ENCODE measurements around the gene EXOC1. TPM values are rescaled to one million over a fixed set of nuclear protein-coding genes. Genes with fewer than 3 reads are reported as not detected.
"Not testable (repeated sequence)": the region's sequence is repeated elsewhere in the genome, so short reads cannot be mapped to it uniquely, and the experiment has no call there.

Gene EXOC1
- polyA plus RNA-seq, 12 donors, result 20.2 to 36.8 (median 28.8) TPM; not detected in 1

DNA sequence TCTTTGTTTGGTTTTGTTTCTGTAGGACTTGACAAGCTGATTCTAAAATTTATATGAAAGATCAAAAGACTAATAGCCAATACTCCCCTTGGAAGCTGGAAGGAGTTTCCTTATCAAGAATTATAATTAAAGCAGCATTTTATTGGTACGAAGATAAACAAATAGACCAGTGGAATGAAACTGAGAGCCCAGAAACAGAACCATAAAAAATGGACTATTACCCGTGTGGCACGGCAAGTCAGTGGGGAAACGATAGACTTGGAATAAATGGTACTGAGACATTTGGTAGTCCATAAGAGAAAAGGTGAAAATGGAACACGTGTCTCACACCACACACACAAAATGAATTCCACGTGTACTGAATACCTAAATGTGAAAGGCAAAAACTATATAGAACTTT is 52.9 kb downstream of the EXOC1 start:
- DNase-seq, result no peak

DNA sequence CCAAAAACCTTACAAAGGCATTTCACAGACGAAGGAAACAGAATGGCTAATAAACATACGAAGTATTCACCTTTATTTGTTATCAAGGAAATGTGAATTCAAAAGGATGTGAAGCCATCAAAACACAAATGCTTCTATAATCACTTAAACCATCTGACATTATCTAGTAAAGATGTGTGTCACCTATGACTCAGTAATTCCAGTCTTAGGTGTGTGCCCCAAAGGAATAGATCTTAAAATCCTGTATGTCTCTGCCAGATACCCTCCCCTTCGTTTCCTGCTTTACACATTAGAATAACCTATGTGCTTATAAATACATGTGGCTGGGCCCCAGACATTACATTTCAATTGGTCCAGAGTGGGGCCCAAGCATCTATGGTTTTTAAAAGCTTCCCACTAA is 53.5 kb downstream of the EXOC1 start:
- DNase-seq, result no peak

DNA sequence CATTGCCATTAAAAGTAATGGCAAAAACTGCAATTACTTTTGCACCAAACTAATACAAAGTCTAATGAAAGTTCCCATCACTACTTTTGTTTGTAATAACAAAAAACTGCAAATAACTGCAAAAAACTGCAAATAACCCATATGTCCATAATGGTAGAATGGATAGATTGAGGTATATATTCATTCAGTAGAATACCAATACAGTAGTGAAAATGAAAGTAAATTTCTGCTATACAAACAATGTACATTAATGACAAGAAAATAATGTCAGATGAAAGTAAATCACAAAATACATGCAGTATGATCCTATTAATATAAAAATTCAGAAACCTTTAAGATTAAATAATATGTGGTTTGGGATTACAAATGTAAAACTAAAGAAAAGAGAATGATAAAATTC is 54.0 kb downstream of the EXOC1 start:
- no peak for DNase-seq

DNA sequence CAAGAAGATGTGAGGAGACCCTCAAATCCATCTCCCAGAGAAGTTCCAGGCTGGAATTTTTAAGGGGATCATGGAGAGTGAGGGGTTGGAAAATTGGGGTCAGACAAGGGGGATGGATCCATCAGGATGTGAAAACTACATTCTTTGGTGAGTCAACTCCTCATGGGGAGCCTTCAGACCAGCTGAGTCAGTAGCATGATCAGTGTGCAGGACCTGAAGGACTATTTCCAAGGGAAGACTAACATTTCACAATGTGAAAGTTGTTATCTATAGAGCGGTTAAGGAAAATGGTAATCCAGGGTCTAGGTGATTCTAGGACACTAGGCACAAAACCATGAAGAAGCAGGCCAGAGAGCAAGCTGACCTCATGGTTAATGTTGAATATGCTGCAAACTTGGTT is 56.7 kb downstream of the EXOC1 start:
- DNase-seq, result no peak

DNA sequence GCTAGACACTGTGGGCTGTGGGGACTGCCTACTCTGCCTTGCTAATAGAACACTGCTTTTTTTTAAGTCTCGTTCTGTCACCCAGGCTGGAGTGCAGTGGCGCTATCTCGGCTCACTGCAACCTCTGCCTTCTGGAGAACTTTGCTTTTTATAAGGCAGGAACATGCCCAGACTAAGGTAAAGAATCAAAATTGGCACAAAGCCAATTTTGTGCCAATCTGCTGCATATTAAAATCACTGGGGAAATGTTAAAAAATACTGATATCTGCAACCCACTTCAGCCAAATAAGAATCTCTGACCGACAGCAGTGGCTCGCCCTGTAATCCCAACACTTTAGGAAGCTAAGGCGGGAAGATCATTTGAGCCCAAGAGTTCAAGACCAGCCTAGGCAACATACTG is 58.8 kb downstream of the EXOC1 start:
- DNase-seq, result no peak

DNA sequence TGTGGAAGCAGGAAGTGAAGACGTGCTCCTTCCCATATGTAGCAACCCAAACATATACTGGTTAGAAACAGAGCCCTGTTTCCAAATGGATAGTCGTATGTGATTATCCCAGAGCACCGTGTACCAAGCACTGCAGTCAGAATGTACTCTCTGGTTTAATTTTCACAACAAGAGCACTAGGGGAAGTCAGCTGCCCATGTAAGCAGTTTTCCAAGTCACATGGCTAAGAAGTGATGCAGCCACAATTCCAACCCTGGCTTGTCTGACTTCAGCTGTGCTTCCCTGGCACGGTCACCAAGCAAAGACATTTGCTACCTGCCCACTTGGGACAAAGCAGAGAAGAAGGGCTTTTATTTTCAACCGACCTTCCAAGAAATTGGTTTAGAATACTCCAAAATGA is 67.1 kb downstream of the EXOC1 start:
- DNase-seq, result no peak

DNA sequence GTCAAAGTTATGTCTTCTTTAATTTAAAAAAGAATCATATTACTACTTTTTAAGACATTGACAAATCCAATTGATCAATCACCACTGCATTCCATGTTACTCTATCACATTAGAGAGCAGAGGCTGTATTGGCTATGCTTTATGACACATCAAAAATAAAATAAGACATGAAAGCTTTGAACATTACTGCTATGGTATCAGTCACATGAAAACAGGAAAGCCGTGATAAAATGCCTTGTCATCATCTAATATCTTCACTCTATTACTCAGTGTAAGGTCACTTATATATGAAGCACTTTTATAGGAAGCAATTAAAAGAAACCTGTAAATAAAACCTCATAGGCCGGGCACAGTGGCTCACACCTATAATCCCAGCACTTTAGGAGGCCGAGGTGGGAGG is 67.6 kb downstream of the EXOC1 start:
- DNase-seq, result no peak

DNA sequence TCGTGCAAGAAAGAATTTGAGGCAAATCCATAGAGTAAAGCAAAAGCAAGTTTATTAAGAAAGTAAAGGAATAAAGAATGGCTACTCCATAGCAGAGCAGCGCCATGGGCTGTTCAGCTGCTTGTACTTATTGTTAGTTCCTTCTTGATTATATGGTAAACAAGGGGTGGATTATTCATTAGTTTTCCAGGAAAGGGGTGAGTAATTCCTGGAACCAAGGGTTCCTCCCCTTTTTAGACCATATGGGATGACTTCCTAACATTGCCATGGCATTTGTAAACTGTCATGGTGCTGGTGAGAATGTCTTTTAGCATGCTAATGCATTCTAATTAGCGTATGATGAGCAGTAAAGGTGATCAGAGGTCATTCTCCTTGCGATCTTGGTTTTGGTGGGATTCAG is 71.8 kb downstream of the EXOC1 start:
- DNase-seq, result no peak

- no peak for DNase-seq
Measured at GRCh38 chr4:55926610-55927009, 73.2 kb downstream of the EXOC1 start.

- DNase-seq, result no peak
Measured at GRCh38 chr4:55927803-55928437, 74.5 kb downstream of the EXOC1 start.

DNA sequence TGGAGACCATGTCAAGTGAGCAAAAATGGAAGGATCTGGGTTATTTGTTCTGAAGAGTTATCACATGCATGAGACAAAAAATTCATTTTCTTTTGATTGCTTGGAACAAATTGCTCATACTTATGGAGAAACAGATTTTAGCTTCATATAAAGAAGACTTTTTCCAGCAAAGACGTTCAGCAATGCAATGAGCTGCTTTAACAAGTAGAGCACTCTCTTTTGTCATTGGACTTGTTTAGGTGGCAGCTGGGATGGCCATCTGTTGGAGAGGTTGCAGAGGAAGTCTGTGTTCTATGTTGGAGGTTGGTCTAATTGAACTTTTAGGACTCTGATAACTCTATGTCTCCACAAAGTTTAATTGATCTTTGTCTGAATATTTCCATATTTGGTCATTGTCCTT is 75.4 kb downstream of the EXOC1 start:
- DNase-seq, result no peak

GRCh38 chr4:55931043-55931442 is 77.6 kb downstream of the EXOC1 start:
- no peak for DNase-seq

- no peak for DNase-seq
Measured at GRCh38 chr4:55931833-55932232, 78.4 kb downstream of the EXOC1 start.

DNA sequence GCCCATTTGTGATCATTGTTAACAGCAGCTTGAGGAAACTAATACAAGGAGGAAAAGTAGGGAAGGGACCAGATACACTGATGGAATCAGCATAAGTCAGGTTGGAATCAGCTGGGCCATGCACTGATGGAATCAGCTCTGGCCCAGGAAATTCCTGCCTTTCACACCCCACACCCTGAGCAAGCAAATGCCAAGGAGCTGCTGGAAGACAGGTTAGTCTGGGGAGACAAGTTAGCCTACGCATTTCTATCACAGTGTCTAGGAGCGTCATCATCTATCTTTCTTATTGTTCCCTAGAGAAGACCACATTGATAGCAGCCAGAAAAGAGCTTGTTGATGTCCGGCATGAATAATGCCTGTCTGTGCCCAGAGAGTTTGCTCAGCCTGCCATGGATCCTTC is 79.1 kb downstream of the EXOC1 start:
- DNase-seq, result no peak

DNA sequence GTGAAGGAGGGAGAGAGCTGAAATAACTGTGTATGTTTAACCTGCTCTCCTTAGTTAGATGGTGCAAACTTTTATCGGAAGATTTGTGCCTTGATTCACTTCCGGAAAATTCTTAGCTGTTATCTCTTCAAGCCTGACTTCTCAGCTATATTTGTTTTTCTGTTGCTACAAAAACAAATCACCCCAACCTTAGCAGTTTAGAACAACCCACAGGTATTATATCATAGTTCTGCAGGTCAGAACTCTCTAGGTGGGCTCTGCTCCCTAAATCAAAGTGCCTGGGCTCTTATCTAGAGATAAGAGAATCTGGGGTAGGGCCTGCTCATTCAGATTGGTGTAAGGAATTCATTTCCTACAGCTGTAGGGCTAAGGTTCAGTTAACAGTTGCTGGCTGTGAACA is 80.2 kb downstream of the EXOC1 start:
- no peak for DNase-seq

DNA sequence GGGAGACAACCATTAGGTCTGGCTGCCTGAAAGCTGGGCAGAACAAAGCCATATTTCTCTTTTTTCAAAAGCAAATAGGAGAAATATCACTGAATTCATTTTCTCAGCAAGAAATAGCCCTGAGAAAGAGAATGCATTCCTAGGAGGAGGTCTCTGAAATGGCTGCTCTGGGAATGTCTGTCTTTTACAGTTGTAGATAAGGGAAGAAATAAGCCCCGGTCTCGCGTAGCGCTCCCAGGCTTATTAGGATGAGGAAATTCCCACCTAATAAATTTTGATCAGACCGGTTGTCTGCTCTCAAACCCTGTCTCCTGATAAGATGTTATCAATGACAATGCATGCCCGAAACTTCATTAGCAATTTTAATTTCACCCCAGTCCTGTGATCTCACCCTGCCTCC is 82.5 kb downstream of the EXOC1 start:
- not testable (repeated sequence) for DNase-seq

- DNase-seq, result no peak
Measured at GRCh38 chr4:55938481-55938880, 85.0 kb downstream of the EXOC1 start.

GRCh38 chr4:55939421-55939820 is 86.0 kb downstream of the EXOC1 start:
- no peak for DNase-seq

GRCh38 chr4:55941881-55942396 is 88.5 kb downstream of the EXOC1 start:
- DNase-seq, result no peak

DNA sequence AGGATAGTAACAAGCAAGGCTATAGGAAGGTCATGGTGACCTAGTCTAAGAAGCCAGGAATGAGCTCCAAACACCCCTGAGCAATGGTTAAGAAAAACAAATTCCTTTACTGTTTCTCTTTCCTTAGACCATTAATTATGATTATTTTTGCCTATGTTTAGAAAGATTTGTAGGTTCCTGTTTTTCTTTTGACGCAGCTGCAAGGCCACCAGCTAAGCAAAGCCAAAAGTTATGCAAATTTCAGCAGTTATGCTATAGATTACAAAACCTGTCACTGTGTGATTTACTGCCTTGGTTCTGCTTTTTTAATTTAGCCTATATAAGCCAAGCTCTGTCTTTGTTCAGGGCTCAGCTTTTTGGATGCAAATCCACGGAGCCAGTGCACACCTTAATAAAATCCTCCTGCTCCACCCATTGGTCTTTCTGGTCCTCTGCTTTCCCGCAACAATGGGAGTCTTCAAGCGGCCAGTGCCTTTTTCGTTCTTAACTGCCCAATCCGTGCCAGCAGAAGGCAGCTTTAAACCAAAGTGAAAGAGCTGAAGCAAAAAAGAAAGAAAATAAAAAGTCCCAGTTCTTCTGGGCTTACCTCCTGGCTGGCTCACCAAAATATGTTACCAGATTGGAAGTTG is 93.9 kb downstream of the EXOC1 start:
- peak; percentile 22 for DNase-seq

DNA sequence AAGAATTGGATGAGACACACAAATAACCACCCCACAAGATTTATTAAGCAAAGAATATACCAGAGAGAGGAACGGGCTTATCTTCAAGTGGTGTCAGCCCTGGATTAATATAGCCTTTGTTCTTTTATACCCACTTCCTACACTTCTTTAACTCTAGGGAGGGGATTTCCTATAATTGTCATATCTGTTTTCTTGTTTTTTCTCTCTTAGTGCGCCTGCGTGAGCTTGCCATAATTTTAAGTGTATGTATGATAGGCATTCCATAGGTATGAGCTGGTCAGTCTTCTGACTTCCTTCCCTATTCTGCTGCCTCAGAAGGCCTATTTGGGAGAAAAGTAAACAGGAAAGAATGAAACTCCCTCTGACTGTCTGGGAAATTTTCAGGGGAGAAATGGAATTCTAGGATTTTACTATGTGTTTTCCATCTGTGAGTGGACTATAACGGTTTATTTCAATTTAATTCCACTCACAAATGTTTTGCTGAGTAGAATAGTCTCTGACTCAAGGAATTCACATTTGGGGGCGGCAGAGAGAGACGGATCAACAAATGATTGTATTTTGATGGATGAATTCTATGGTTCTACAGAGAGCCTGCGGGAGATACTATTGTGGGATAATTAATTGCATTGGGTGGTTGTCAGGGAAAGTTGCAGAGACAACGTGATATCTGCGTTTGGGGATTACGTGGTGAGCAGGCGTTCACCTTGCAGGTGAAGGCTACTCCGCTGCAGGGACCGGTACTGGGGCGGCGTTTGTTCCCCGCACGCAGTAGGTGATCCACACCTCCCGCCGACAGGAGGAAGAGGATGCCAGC is 94.7 kb downstream of the EXOC1 start:
- no peak for DNase-seq

- DNase-seq, result peak; percentile 94
Measured at GRCh38 chr4:55948726-55949481, 95.5 kb downstream of the EXOC1 start, which contains the start of gene CEP135. Gene CEP135, plus strand, starts transcription at chr4:55948945. Its CDS starts 3,186 bp downstream, at chr4:55952131.

All from muscle of arm (tissue), 12 donors.